Endothelial cell (in vitro differentiated cells): ENCODE data around the gene TPBG. TPM values are rescaled to one million over a fixed set of nuclear protein-coding genes. Genes with fewer than 3 reads are reported as not detected.

ENCODE experiments used
- DNase-seq: peaks from one replicate; pipeline ENCODE4 v3.0.0; 2021; ENCODE audit warnings: low spot score
- H3K27ac Mint-ChIP-seq: one replicate; pipeline ENCODE4 v1.8.0; 2021; ENCODE audit warnings: mixed read lengths, inconsistent platforms; ENCODE audit not compliant: unreplicated experiment
- H3K27me3 Mint-ChIP-seq: one replicate; pipeline ENCODE4 v1.8.0; 2021; ENCODE audit warnings: mild to moderate bottlenecking, moderate library complexity, mixed read lengths, inconsistent platforms; ENCODE audit not compliant: unreplicated experiment
- H3K36me3 Mint-ChIP-seq: one replicate; pipeline ENCODE4 v1.8.0; 2021; ENCODE audit warnings: mild to moderate bottlenecking, low read depth, mixed read lengths, inconsistent platforms; ENCODE audit not compliant: unreplicated experiment
- H3K4me1 Mint-ChIP-seq: one replicate; pipeline ENCODE4 v1.8.0; 2021; ENCODE audit warnings: mild to moderate bottlenecking, mixed read lengths, inconsistent platforms; ENCODE audit not compliant: unreplicated experiment
- H3K4me3 Mint-ChIP-seq: one replicate; pipeline ENCODE4 v1.8.0; 2021; ENCODE audit warnings: mild to moderate bottlenecking, mixed read lengths, inconsistent platforms; ENCODE audit not compliant: unreplicated experiment
- H3K9me3 Mint-ChIP-seq: one replicate; pipeline ENCODE4 v1.8.0; 2021; ENCODE audit warnings: mixed read lengths, inconsistent platforms; ENCODE audit not compliant: unreplicated experiment
- total RNA-seq: library from RNA; stranded (reverse); fragmentation: NEBNext Ultra II Directional; extraction: Animal tissue kit (Norgen Biotek cat#: 25700); gene quantifications from one replicate; pipeline ENCODE4 v1.2.1, GENCODE V29; 2021; ENCODE audit not compliant: unreplicated experiment
- TF ChIP-seq, protein P1 (sequence below): fragments of 200-600 bp; sonication (generic); IDR thresholded peaks from one replicate; pipeline ENCODE4 v1.5.0; 2021; ENCODE audit warnings: antibody characterized with exemption; ENCODE audit not compliant: unreplicated experiment

TPBG gene
- total RNA-seq, 1 donor from 2014 or later: 21.8 TPM

DNA sequence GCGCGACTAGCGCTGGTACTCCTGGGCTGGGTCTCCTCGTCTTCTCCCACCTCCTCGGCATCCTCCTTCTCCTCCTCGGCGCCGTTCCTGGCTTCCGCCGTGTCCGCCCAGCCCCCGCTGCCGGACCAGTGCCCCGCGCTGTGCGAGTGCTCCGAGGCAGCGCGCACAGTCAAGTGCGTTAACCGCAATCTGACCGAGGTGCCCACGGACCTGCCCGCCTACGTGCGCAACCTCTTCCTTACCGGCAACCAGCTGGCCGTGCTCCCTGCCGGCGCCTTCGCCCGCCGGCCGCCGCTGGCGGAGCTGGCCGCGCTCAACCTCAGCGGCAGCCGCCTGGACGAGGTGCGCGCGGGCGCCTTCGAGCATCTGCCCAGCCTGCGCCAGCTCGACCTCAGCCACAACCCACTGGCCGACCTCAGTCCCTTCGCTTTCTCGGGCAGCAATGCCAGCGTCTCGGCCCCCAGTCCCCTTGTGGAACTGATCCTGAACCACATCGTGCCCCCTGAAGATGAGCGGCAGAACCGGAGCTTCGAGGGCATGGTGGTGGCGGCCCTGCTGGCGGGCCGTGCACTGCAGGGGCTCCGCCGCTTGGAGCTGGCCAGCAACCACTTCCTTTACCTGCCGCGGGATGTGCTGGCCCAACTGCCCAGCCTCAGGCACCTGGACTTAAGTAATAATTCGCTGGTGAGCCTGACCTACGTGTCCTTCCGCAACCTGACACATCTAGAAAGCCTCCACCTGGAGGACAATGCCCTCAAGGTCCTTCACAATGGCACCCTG, 1.6 kb downstream of the TPBG start:
- Mint-ChIP-seq H3K36me3 (peaks cover 10% of the 10 kb centered on the region), H3K27me3 (peaks cover 8% of the 10 kb centered on the region), H3K4me1 (peaks cover 16% of the 10 kb centered on the region), H3K27ac (no peak overlapping the region), H3K4me3 (peak overlapping the region; percentile 94), H3K9me3 (no peaks in the 10 kb centered on the region)
- DNase-seq: peak; percentile 55
- TF ChIP-seq, protein P1, sequence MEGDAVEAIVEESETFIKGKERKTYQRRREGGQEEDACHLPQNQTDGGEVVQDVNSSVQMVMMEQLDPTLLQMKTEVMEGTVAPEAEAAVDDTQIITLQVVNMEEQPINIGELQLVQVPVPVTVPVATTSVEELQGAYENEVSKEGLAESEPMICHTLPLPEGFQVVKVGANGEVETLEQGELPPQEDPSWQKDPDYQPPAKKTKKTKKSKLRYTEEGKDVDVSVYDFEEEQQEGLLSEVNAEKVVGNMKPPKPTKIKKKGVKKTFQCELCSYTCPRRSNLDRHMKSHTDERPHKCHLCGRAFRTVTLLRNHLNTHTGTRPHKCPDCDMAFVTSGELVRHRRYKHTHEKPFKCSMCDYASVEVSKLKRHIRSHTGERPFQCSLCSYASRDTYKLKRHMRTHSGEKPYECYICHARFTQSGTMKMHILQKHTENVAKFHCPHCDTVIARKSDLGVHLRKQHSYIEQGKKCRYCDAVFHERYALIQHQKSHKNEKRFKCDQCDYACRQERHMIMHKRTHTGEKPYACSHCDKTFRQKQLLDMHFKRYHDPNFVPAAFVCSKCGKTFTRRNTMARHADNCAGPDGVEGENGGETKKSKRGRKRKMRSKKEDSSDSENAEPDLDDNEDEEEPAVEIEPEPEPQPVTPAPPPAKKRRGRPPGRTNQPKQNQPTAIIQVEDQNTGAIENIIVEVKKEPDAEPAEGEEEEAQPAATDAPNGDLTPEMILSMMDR: peak; percentile 41

DNA sequence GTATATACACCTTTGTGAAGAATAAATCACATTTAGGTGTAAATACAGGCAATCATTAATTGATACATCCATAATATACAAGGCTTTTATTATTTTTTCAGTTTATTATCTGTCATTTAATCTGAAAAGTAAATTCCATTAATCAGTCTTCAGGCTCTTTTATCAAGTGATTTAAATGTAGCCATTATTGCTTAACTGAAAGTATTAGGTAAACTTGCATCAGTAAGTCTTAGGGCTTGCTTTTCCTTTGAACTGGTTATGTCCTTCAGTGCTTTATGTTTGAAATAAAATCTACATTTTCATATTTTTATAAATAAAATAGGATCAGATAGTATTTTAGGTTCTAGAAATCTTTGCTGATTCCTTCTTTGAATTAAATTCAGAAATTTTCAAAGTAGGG, 4.1 kb downstream of the TPBG start:
- TF ChIP-seq, protein P1: no peak
- H3K9me3 Mint-ChIP-seq: no peaks in the 10 kb centered on the region
- no peak overlapping the region for H3K4me3 Mint-ChIP-seq
- H3K27ac Mint-ChIP-seq: no peak overlapping the region
- H3K27me3 Mint-ChIP-seq: peaks cover 8% of the 10 kb centered on the region
- peaks cover 15% of the 10 kb centered on the region for H3K4me1 Mint-ChIP-seq
- peaks cover 10% of the 10 kb centered on the region for H3K36me3 Mint-ChIP-seq
- no peak for DNase-seq

DNA sequence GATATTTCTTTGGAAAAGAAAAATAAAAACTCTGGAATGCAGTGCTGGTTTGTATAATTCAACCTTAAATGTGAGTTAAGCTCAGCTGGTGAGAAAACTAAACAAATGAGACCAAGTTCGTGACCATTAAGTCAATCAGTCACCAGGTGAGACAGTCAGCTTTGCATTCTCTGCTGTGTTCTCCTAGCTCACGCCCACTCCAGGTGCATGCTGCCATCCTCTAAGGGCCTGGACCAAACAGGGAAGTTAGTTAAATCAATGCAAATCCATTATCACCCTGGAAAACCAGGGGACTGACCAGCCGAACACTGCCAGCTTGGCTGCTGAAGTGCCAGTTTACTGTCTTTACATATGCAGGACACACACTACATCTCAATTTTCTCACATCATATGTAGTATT, 7.2 kb downstream of the TPBG start:
- TF ChIP-seq, protein P1: no peak
- no peak overlapping the region for H3K4me3 Mint-ChIP-seq
- H3K27ac Mint-ChIP-seq: no peak overlapping the region
- H3K9me3 Mint-ChIP-seq: no peaks in the 10 kb centered on the region
- peaks cover 3% of the 10 kb centered on the region for H3K4me1 Mint-ChIP-seq
- H3K27me3 Mint-ChIP-seq: no peaks in the 10 kb centered on the region
- peaks cover 6% of the 10 kb centered on the region for H3K36me3 Mint-ChIP-seq
- no peak for DNase-seq

DNA sequence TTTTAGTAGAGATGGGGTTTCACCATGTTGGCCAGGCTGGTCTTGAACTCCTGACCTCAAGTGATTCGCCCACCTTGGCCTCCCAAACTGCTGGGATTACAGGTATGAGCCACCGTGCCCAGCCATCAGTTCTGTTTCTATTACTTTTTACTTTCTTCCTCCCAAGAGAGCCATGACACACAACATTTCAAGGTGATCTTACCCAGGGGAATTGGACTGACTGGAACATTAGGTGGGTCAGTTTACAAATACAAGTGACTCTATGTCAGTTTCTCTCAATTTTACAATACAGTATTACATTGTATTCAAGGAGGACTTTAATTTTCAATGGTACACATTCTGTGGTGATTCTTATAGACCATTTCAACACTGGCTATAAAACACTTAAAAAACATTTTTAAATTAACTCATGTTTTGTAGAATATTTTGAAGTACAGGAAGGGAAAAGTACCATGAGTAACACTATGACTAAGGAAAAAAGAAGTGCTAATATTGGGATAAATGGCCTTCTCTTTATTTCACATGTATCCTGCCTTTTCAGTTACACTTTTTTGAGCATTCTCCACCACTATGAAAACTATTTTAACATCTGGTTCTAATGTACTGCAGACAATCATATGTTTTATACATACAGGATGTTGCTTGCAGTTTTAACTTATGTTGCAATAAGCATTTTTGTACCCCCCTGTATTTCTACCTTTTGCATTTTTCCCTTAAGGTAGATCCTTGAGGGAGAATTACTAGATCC, 8.4 kb downstream of the TPBG start:
- TF ChIP-seq, protein P1: no peak
- no peaks in the 10 kb centered on the region for H3K36me3 Mint-ChIP-seq
- no peak for DNase-seq
- H3K9me3 Mint-ChIP-seq: no peaks in the 10 kb centered on the region
- H3K4me3 Mint-ChIP-seq: no peak overlapping the region
- H3K27ac Mint-ChIP-seq: no peak overlapping the region
- H3K4me1 Mint-ChIP-seq: no peaks in the 10 kb centered on the region
- no peaks in the 10 kb centered on the region for H3K27me3 Mint-ChIP-seq

DNA sequence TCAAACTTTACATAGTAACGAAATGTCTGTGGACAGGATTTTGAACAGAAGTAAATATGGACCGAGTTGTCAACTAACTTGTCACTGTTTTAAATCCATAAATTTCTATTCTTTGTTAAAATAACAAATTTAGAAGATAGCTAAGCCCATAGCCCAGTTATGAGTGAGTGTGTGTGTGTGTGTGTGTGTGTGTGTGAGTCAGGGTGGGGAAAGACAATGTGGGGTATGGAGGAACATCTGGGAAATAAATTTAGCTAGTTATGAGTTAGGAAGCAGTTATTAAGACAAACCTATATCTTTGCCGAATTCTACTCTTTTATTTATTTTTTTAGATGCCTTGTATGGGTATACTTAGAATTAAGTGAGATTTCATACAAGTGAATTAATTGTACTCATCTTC, 9.0 kb downstream of the TPBG start:
- H3K9me3 Mint-ChIP-seq: no peaks in the 10 kb centered on the region
- TF ChIP-seq, protein P1: no peak
- no peak for DNase-seq
- H3K27ac Mint-ChIP-seq: no peak overlapping the region
- H3K36me3 Mint-ChIP-seq: no peaks in the 10 kb centered on the region
- H3K4me3 Mint-ChIP-seq: no peak overlapping the region
- no peaks in the 10 kb centered on the region for H3K27me3 Mint-ChIP-seq
- no peaks in the 10 kb centered on the region for H3K4me1 Mint-ChIP-seq
